Measurements from ENCODE around the gene GNLY.
"Not testable (repeated sequence)": the region's sequence is repeated elsewhere in the genome, so short reads cannot be mapped to it uniquely, and the experiment has no call there.

The GNLY gene

GRCh38 chr2:85669549-85669948 lies 24.6 kb upstream of the GNLY start:
- TF ChIP-seq CTCF (IDR thresholded peaks at IDR 0.05; ENCODE audit: borderline replicate concordance, insufficient read depth, low read depth, low read length), result no peak
- no peak overlapping the region for H3K4me3 ChIP-seq (ENCODE audit: low read depth, low read length)

DNA sequence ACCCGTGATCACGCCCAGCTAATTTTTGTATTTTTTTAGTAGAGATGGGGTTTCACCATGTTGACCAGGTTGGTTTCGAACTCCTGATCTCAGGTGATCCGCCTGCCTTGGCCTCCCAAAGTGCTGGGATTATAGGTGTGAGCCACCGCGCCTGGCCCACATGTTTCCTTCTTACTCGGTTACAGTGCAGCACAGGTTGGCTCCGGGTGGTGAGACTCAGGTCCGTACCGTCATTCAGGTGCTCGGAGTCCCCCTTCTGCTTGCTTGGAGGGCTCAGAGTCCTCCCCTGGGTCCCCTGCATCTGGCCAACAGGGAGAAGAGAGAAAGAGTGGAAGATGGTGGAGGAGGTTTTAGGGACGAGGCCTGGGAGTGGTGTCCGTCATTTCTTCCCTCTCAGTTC lies 23.7 kb upstream of the GNLY start:
- not testable (repeated sequence) for H3K4me3 ChIP-seq (ENCODE audit: low read depth, low read length)

DNA sequence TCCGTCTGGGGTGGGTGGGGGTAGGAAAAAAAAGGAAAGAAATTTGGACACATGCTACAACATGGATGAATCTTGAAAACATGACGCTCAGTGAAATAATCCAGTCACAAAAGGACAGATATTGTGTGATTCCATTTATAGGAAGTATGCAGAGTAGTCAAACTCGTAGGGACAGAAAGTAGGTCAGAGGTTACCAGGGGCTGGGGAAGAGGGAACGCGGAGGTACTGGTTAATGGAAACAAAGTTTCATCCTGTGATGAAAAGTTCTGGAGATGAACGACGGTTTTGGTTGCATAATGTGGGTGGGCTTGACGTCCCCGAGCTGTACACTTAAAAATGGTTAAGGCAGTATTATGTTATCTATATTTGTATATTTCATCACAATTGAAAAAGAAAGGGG lies 21.7 kb upstream of the GNLY start:
- H3K4me3 ChIP-seq (ENCODE audit: low read depth, low read length), result no peak overlapping the region
- no peak for TF ChIP-seq CTCF (IDR thresholded peaks at IDR 0.05; ENCODE audit: borderline replicate concordance, insufficient read depth, low read depth, low read length)

- no peak for TF ChIP-seq CTCF (IDR thresholded peaks at IDR 0.05; ENCODE audit: borderline replicate concordance, insufficient read depth, low read depth, low read length)
- H3K4me3 ChIP-seq (ENCODE audit: low read depth, low read length), result no peak overlapping the region
These were observed 20.3 kb upstream of the GNLY start for GRCh38 chr2:85673716-85674375.

- TF ChIP-seq CTCF (IDR thresholded peaks at IDR 0.05; ENCODE audit: borderline replicate concordance, insufficient read depth, low read depth, low read length), result no peak
These were observed 19.7 kb upstream of the GNLY start for GRCh38 chr2:85674417-85674816.

DNA sequence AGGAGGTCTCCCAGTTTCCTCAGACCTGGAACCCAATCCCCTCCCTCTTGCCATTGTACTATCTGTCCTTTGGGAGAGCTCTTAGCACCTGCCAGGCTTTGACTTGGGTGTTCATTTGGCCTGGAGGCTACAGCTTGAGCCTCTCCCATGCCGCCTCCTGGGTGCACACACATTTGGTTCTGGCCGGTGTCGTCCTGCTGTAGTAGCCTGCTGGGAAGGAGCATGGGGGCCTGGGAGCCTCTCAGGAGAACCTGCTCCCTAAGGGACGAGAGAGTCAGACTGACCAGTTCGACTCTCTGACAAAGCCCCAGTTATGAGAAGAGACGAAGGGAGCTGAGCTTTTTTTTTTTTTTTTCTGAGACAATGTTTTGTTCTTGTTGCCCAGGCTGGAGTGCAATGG lies 18.7 kb upstream of the GNLY start:
- no peak for TF ChIP-seq CTCF (IDR thresholded peaks at IDR 0.05; ENCODE audit: borderline replicate concordance, insufficient read depth, low read depth, low read length)
- no peak overlapping the region for H3K4me3 ChIP-seq (ENCODE audit: low read depth, low read length)

More at GRCh38 chr2:85674417-85674816, 19.7 kb upstream of the GNLY start:
- H3K4me3 ChIP-seq (ENCODE audit: low read depth, low read length), result no peak overlapping the region

DNA sequence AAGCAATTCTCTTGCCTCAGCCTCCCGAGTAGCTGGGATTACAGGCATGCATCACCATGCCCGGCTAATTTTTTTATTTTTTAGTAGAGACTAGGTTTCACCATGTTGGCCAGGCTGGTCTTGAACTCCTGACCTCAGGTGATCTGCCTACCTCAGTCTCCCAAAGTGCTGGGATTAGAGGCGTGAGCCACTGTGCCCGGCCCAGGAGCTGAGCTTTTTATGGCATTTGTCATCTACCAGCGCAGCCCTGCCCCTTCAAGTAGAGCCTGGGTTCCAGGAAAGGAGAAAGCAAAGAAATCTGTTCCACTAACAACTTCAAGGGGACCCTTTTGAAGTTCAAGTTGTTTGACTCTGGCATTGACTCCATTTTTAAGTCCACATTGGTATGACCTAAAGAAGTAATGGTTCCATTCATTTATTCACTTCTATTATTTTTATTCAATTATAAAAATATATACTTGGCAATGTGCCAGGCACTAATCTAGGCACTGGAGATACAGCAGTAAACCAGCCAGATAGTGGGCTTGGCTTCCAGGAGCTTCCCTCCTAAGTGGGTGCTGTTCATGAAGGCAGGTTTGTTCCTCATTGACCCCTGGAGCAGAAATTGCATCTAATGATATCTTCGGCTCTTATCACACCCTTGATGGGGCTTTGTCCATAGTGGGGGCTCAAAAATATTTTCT lies 18.2 kb upstream of the GNLY start:
- no peak for TF ChIP-seq CTCF (IDR thresholded peaks at IDR 0.05; ENCODE audit: borderline replicate concordance, insufficient read depth, low read depth, low read length)
- H3K4me3 ChIP-seq (ENCODE audit: low read depth, low read length), result no peak overlapping the region

All from GM12875 (cell line).